HG02885 (cell line): ENCODE results near the gene OR2G6.
"Not testable (repeated sequence)": the region's sequence is repeated elsewhere in the genome, so short reads cannot be mapped to it uniquely, and the experiment has no call there.

Experiments used
- ATAC-seq: cut with Tn5 transposase; IDR thresholded peaks from one replicate; pipeline ENCODE4 v1.9.1; 2021; ENCODE audit warnings: mild to moderate bottlenecking; ENCODE audit not compliant: unreplicated experiment, poor library complexity

OR2G6 gene

GRCh38 chr1:248573856-248574255 is 66.0 kb downstream of the OR2G6 start:
- not testable (repeated sequence) for ATAC-seq

GRCh38 chr1:248574657-248575056 is 66.8 kb downstream of the OR2G6 start, which contains the start of gene OR2T34:
OR2T34 (minus strand) TSS chr1:248574757; CDS start chr1:248574757, 0 bp downstream.
- not testable (repeated sequence) for ATAC-seq

- ATAC-seq = no peak
These were observed 68.5 kb downstream of the OR2G6 start for GRCh38 chr1:248576260-248576980.
